BLaER1 (cell line): ENCODE data around the gene LRRC4B.
"Not testable (repeated sequence)": the region's sequence is repeated elsewhere in the genome, so short reads cannot be mapped to it uniquely, and the experiment has no call there.

Experiments used
- H3K27ac ChIP-seq: shearing (Covaris generic); formaldehyde crosslinking; 2 replicates; pipeline ENCODE4 v1.8.1; 2022
- H3K27me3 ChIP-seq: shearing (Covaris generic); formaldehyde crosslinking; 2 replicates; pipeline ENCODE4 v1.8.1; 2022
- H3K36me3 ChIP-seq: shearing (Covaris generic); formaldehyde crosslinking; 2 replicates; pipeline ENCODE4 v1.8.1; 2022
- H3K4me1 ChIP-seq: shearing (Covaris generic); formaldehyde crosslinking; 2 replicates; pipeline ENCODE4 v1.8.1; 2022
- H3K4me2 ChIP-seq: shearing (Covaris generic); formaldehyde crosslinking; 2 replicates; pipeline ENCODE4 v1.8.1; 2022
- H3K4me3 ChIP-seq: shearing (Covaris generic); formaldehyde crosslinking; 2 replicates; pipeline ENCODE4 v1.8.1; 2022
- H3K9ac ChIP-seq: shearing (Covaris generic); formaldehyde crosslinking; 2 replicates; pipeline ENCODE4 v1.8.1; 2022
- H3K9me3 ChIP-seq: shearing (Covaris generic); formaldehyde crosslinking; 2 replicates; pipeline ENCODE4 v1.8.1; 2022
- H4K20me1 ChIP-seq: shearing (Covaris generic); formaldehyde crosslinking; 2 replicates; pipeline ENCODE4 v1.8.1; 2022
- Cebpa-rat ChIP-seq: shearing (Covaris generic); IDR thresholded peaks from 2 replicates; pipeline ENCODE4 v1.8.1; 2022

The LRRC4B gene

GRCh38 chr19:50531171-50531612 is 37.0 kb downstream of the LRRC4B start:
- Histone ChIP-seq H3K4me3 (no peak overlapping the region), H3K4me2 (no peak overlapping the region), H3K9ac (no peak overlapping the region), H3K36me3 (no peaks in the 10 kb centered on the region), H3K4me1 (peaks cover 10% of the 10 kb centered on the region), H3K9me3 (peaks cover 26% of the 10 kb centered on the region), H3K27me3 (no peaks in the 10 kb centered on the region), H3K27ac (no peak overlapping the region), H4K20me1 (no peaks in the 10 kb centered on the region)
- TF ChIP-seq Cebpa-rat: no peak

- not testable (repeated sequence) for H3K4me3 ChIP-seq, H3K4me1 ChIP-seq, H3K36me3 ChIP-seq, H4K20me1 ChIP-seq, H3K27me3 ChIP-seq, H3K27ac ChIP-seq, H3K9ac ChIP-seq
- Histone ChIP-seq H3K4me2 (peak overlapping the region; percentile 28; the same call in 1 of the 2 replicates), H3K9me3 (peaks cover 15% of the 10 kb centered on the region)
Observed at GRCh38 chr19:50528052-50528451, 40.2 kb downstream of the LRRC4B start.

- H4K20me1 ChIP-seq: no peaks in the 10 kb centered on the region
- no peaks in the 10 kb centered on the region for H3K27me3 ChIP-seq
Observed at GRCh38 chr19:50522881-50523280, 45.4 kb downstream of the LRRC4B start.

GRCh38 chr19:50520822-50521465 is 47.3 kb downstream of the LRRC4B start:
- H3K27ac ChIP-seq: no peak overlapping the region
- no peaks in the 10 kb centered on the region for H4K20me1 ChIP-seq
- TF ChIP-seq Cebpa-rat: no peak
- H3K27me3 ChIP-seq: no peaks in the 10 kb centered on the region
- H3K9me3 ChIP-seq: peaks cover 16% of the 10 kb centered on the region
- no peak overlapping the region for H3K9ac ChIP-seq
- H3K36me3 ChIP-seq: peaks cover 20% of the 10 kb centered on the region
- H3K4me3 ChIP-seq: no peak overlapping the region
- H3K4me1 ChIP-seq: peaks cover 4% of the 10 kb centered on the region
- H3K4me2 ChIP-seq: no peak overlapping the region

More at GRCh38 chr19:50522881-50523280, 45.4 kb downstream of the LRRC4B start:
- H3K27ac ChIP-seq: no peak overlapping the region
- no peak overlapping the region for H3K4me2 ChIP-seq
- peaks cover 15% of the 10 kb centered on the region for H3K9me3 ChIP-seq
- peaks cover 9% of the 10 kb centered on the region for H3K4me1 ChIP-seq
- no peak overlapping the region for H3K9ac ChIP-seq
- H3K4me3 ChIP-seq: no peak overlapping the region
- no peak for TF ChIP-seq Cebpa-rat
- peaks cover 14% of the 10 kb centered on the region for H3K36me3 ChIP-seq

- no peak overlapping the region for H3K27ac ChIP-seq
- no peak overlapping the region for H3K9ac ChIP-seq
- H3K9me3 ChIP-seq: peaks cover 16% of the 10 kb centered on the region
- no peaks in the 10 kb centered on the region for H3K27me3 ChIP-seq
- no peaks in the 10 kb centered on the region for H4K20me1 ChIP-seq
- peaks cover 17% of the 10 kb centered on the region for H3K4me1 ChIP-seq
- H3K36me3 ChIP-seq: peaks cover 20% of the 10 kb centered on the region
- no peak for TF ChIP-seq Cebpa-rat
- no peak overlapping the region for H3K4me3 ChIP-seq
- H3K4me2 ChIP-seq: no peak overlapping the region
Observed at GRCh38 chr19:50519006-50519575, 49.1 kb downstream of the LRRC4B start.

GRCh38 chr19:50518091-50519005 is 49.9 kb downstream of the LRRC4B start:
- no peak overlapping the region for H3K4me3 ChIP-seq
- no peaks in the 10 kb centered on the region for H4K20me1 ChIP-seq
- no peak for TF ChIP-seq Cebpa-rat
- H3K9ac ChIP-seq: no peak overlapping the region
- H3K4me2 ChIP-seq: no peak overlapping the region
- H3K27ac ChIP-seq: no peak overlapping the region
- no peaks in the 10 kb centered on the region for H3K27me3 ChIP-seq
- H3K36me3 ChIP-seq: peaks cover 20% of the 10 kb centered on the region
- H3K4me1 ChIP-seq: peaks cover 24% of the 10 kb centered on the region
- H3K9me3 ChIP-seq: peaks cover 16% of the 10 kb centered on the region

GRCh38 chr19:50517704-50518075 is 50.5 kb downstream of the LRRC4B start:
- peaks cover 16% of the 10 kb centered on the region for H3K9me3 ChIP-seq
- H3K27me3 ChIP-seq: no peaks in the 10 kb centered on the region
- no peak for TF ChIP-seq Cebpa-rat
- H3K9ac ChIP-seq: no peak overlapping the region
- H3K4me3 ChIP-seq: no peak overlapping the region
- no peak overlapping the region for H3K4me2 ChIP-seq
- H3K36me3 ChIP-seq: peaks cover 20% of the 10 kb centered on the region
- no peaks in the 10 kb centered on the region for H4K20me1 ChIP-seq
- no peak overlapping the region for H3K27ac ChIP-seq
- peaks cover 31% of the 10 kb centered on the region for H3K4me1 ChIP-seq

GRCh38 chr19:50516964-50517703 is 51.1 kb downstream of the LRRC4B start:
- Histone ChIP-seq H3K36me3 (peaks cover 20% of the 10 kb centered on the region), H3K4me3 (no peak overlapping the region), H4K20me1 (no peaks in the 10 kb centered on the region), H3K9me3 (peaks cover 16% of the 10 kb centered on the region), H3K9ac (no peak overlapping the region), H3K4me1 (peaks cover 36% of the 10 kb centered on the region), H3K27ac (no peak overlapping the region), H3K27me3 (no peaks in the 10 kb centered on the region), H3K4me2 (no peak overlapping the region)
- no peak for TF ChIP-seq Cebpa-rat

GRCh38 chr19:50516456-50516855 is 51.8 kb downstream of the LRRC4B start:
- Histone ChIP-seq H4K20me1 (no peaks in the 10 kb centered on the region), H3K27me3 (no peaks in the 10 kb centered on the region), H3K9me3 (peaks cover 16% of the 10 kb centered on the region), H3K4me3 (no peak overlapping the region), H3K9ac (no peak overlapping the region), H3K4me2 (no peak overlapping the region), H3K36me3 (peaks cover 20% of the 10 kb centered on the region), H3K4me1 (peaks cover 43% of the 10 kb centered on the region), H3K27ac (no peak overlapping the region)
- no peak for TF ChIP-seq Cebpa-rat
